GM21515 (cell line): Measurements from ENCODE around the gene JAKMIP1.
"Not testable (repeated sequence)": the region's sequence is repeated elsewhere in the genome, so short reads cannot be mapped to it uniquely, and the experiment has no call there.

ENCODE experiments used
- ATAC-seq: cut with Tn5 transposase; IDR thresholded peaks from one replicate; pipeline ENCODE4 v1.9.1; 2021; ENCODE audit not compliant: unreplicated experiment

JAKMIP1 gene

GRCh38 chr4:6021831-6022606 lies 178.3 kb downstream of the JAKMIP1 start:
- ATAC-seq = no peak

- no peak for ATAC-seq
Observed at GRCh38 chr4:6020613-6021012, 179.7 kb downstream of the JAKMIP1 start.

GRCh38 chr4:6019316-6020263 lies 180.8 kb downstream of the JAKMIP1 start:
- no peak for ATAC-seq

- ATAC-seq = no peak
Observed at GRCh38 chr4:6018331-6018730, 182.0 kb downstream of the JAKMIP1 start, which contains the start of gene C4orf50. Gene C4orf50 (minus strand): TSS chr4:6018431.

GRCh38 chr4:6017800-6018199 lies 182.5 kb downstream of the JAKMIP1 start:
- ATAC-seq = no peak

- no peak for ATAC-seq
Observed at GRCh38 chr4:6017030-6017429, 183.3 kb downstream of the JAKMIP1 start.

GRCh38 chr4:6013564-6013963 lies 186.8 kb downstream of the JAKMIP1 start:
- no peak for ATAC-seq

- ATAC-seq = no peak
Observed at GRCh38 chr4:6012200-6012599, 188.1 kb downstream of the JAKMIP1 start.

GRCh38 chr4:6011686-6012085 lies 188.7 kb downstream of the JAKMIP1 start:
- ATAC-seq = no peak

- no peak for ATAC-seq
Observed at GRCh38 chr4:6011271-6011671, 189.1 kb downstream of the JAKMIP1 start.

- ATAC-seq = no peak
Observed at GRCh38 chr4:6010789-6011188, 189.6 kb downstream of the JAKMIP1 start.

- ATAC-seq = no peak
Observed at GRCh38 chr4:6009452-6009851, 190.9 kb downstream of the JAKMIP1 start.

- ATAC-seq = no peak
Observed at GRCh38 chr4:6008766-6009385, 191.5 kb downstream of the JAKMIP1 start.

GRCh38 chr4:6008092-6008551 lies 192.2 kb downstream of the JAKMIP1 start:
- ATAC-seq = no peak

- no peak for ATAC-seq
Observed at GRCh38 chr4:6005175-6005574, 195.2 kb downstream of the JAKMIP1 start.

- not testable (repeated sequence) for ATAC-seq
Observed at GRCh38 chr4:6003485-6003884, 196.9 kb downstream of the JAKMIP1 start.

- ATAC-seq = no peak
Observed at GRCh38 chr4:6002926-6003325, 197.4 kb downstream of the JAKMIP1 start.

- no peak for ATAC-seq
Observed at GRCh38 chr4:6002492-6002833, 197.9 kb downstream of the JAKMIP1 start.

GRCh38 chr4:6001680-6002491 lies 198.5 kb downstream of the JAKMIP1 start:
- ATAC-seq = no peak

- no peak for ATAC-seq
Observed at GRCh38 chr4:5999830-6000365, 200.5 kb downstream of the JAKMIP1 start.
